ENCODE results near the gene BLM. TPM values are rescaled to one million over a fixed set of nuclear protein-coding genes. Genes with fewer than 3 reads are reported as not detected.
"Not testable (repeated sequence)": the region's sequence is repeated elsewhere in the genome, so short reads cannot be mapped to it uniquely, and the experiment has no call there.

BLM gene
- total RNA-seq, 1 donor from 2014 or later, result 5.1 TPM

DNA sequence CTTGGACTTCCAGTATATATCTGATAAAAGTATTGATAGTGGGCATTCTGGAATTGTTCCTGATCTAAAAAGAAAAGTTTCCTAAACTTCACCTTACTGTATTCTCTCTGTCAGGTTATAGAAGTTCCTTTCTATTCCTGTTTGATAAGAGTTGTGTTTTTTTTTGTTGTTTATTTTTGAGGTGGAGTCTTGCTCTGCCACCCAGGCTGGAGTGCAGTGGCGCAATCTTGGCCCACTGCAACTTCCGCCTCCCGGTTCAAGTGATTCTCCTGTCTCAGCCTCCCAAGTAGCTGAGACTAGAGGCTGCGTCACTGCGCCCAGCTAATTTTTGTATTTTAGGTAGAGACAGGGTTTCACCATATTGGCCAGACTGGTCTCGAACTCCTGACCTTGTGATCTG, 13.1 kb downstream of the BLM start:
- no peak for DNase-seq (ENCODE audit: low read depth in 2 of 2)

- no peak for DNase-seq (ENCODE audit: low read depth in 2 of 2)
Measured at GRCh38 chr15:90735923-90736322, 18.8 kb downstream of the BLM start.

DNA sequence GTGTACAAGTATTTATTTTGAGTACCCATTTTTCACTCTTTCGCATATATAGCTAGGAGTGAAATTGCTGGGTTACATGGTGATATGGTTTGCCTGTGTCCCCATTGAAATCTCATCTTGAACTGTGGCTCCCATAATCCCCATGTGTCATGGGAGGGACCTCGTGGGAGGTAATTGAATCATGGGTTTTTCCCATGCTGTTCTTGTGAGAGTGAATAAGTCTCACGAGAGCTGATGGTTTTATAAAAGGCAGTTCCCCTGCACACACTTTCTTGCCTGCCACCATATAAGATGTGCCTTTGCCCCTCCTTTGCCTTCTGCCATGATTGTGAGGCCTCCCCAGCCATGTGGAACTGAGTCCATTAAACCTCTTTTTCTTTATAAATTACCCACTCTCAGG, 23.4 kb downstream of the BLM start:
- not testable (repeated sequence) for DNase-seq (ENCODE audit: low read depth in 2 of 2)

DNA sequence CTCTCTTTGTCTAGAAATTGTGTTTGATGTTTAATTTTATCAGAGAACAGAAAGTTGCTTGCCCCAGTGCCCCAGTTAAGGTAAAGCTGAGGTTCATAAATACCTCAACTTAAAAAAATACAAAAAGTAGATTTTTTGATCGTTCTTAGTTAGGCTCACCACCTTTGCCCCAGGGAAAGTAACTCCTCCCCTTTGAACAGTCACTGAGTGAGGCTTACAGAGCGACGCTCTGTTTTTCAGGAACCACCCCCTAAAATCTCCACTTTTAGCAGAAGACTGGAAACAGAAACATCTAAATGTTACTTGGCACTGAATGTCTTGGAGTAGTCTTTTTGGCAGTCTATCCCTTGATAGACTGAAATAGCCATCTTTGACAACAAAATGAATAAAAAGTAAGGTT, 24.9 kb downstream of the BLM start:
- DNase-seq (ENCODE audit: low read depth in 2 of 2), result no peak

DNA sequence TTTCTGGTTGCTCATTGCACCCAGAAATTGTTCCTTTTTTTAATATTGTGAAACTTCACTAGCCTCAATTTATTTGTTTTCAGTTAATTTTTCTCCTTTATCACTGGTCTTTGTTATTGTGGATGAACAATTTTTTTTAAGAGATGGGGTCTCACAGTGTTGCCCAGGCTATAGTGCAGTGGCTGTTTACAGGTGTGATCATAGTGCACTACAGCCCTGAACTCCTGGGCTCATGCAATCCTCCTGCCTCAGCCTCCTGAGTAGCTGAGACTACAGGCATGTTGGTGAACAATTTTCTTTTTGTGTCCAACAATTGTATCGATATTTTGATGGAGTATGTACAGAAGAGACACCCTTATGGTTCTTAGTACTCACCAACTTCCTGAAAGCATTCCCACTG, 26.3 kb downstream of the BLM start:
- no peak for DNase-seq (ENCODE audit: low read depth in 2 of 2)

DNA sequence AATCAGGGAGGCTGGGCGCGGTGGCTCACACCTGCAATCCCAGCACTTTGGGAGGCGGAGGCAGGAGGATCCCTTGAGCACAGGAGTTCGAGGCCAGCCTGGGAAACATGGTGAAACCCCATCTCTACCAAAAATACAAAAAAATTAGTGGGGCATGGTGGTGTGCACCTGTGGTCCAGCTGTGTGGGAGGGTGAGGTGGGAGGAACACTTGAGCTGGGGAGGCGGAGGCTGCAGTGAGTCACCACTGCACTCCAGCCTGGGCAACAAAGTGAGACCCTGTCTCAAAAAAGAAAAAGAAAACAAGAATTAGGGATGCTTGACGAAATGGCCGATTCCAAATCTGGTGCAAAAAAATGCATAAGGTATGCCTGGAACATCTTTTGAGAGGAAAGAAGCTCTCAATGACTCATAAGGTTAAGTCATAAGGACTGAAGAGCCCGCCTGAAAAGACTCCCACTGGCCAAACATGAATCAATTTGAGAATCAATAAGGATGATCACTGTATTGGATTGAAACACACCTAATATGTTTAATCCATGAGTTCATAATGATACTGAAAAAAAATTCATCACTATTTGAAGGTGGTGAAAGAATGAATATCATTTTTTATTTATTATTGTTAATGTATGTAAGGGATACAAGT, 27.7 kb downstream of the BLM start:
- DNase-seq (ENCODE audit: low read depth in 2 of 2), result no peak

DNA sequence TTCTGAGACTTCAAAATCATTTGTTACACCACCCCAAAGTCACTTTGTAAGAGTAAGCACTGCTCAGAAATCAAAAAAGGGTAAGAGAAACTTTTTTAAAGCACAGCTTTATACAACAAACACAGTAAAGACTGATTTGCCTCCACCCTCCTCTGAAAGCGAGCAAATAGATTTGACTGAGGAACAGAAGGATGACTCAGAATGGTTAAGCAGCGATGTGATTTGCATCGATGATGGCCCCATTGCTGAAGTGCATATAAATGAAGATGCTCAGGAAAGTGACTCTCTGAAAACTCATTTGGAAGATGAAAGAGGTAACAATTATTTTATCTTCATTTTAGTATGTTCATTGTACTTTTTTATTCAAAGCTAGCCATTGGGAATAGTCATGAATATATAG, 32.6 kb downstream of the BLM start:
- DNase-seq (ENCODE audit: low read depth in 2 of 2), result no peak

DNA sequence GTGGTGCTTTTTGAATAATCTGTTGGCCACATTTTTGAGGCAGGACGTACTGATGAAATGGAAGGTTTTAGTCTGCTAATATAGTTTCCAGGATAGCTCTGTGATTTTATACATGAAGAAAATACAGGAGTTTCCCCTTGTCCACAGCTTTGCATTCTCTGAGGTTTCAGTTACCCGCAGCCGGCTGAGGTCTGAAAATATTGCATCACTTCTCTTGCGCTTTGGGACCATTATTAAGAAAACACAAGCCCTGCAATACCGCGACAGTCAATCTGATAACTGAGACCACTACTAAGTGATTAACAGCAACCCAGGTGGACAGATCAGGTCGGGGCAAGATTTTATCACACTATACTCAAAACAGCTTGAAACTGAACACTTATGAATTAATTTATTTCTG, 33.0 kb downstream of the BLM start:
- DNase-seq (ENCODE audit: low read depth in 2 of 2), result no peak

- no peak for DNase-seq (ENCODE audit: low read depth in 2 of 2)
Measured at GRCh38 chr15:90751300-90751825, 34.2 kb downstream of the BLM start.

DNA sequence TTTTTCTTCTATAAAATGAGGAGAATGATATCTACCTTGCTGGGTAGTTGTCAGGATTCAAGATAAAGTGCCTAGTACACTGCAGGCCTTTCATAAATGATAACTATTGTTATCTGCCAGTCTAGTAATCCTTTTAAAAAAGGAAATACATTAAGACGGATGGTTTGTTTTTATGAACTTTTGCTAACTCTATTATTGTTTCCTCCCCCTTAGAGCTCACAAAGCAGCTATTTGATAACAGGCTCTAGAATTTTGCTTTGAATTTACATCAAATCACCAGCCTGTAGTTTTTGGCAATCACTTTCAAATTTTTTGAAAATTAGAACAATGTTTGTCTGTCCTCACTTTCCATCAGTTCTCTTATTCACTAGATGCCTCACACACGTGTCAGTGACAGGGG, 39.8 kb downstream of the BLM start:
- peak in 1 of 2 donors; percentile 37 for DNase-seq (ENCODE audit: low read depth in 2 of 2)

DNA sequence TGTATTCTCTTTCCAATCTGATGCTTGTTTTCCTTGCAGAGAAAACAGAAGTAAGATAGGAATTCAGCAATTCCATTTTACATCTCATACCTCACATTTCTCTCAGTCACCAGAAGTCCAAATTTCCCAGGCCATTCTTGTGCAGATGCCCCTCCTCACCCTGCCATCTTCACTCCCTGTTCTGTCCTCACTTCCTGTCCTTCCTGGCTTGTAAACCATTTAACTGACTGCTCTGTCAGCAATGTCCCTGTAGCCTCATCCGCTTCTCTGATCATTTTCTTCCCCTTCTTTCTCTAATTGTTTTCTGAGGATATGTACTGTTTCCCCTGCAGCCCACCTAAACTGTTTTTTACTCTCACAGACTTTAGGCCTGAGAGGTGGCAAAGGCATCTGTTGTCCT, 40.3 kb downstream of the BLM start:
- peak in 1 of 2 donors; percentile 31 for DNase-seq (ENCODE audit: low read depth in 2 of 2)

DNA sequence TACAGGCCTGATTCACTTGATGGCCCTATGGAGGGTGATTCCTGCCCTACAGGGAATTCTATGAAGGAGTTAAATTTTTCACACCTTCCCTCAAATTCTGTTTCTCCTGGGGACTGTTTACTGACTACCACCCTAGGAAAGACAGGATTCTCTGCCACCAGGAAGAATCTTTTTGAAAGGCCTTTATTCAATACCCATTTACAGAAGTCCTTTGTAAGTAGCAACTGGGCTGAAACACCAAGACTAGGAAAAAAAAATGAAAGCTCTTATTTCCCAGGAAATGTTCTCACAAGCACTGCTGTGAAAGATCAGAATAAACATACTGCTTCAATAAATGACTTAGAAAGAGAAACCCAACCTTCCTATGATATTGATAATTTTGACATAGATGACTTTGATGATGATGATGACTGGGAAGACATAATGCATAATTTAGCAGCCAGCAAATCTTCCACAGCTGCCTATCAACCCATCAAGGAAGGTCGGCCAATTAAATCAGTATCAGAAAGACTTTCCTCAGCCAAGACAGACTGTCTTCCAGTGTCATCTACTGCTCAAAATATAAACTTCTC, 43.6 kb downstream of the BLM start:
- no peak for DNase-seq (ENCODE audit: low read depth in 2 of 2)

DNA sequence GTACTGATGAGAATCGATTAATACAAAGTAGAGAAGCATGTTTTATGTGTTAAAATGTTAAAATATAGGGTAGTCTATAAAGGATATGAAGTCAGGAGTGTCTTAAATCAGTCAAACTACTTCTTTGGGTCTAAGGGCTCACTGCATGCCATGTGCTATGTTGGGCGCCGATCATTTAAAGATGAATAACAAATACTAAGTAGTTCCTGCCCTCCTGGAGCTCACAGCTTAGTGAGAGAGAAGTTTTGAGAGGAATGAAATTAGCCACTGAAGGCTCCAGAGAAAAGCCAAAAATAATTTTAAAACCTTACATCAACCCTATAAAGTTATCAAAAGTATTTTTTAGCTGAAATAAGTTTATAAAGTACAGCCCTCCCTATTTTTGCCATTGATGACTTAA, 44.5 kb downstream of the BLM start:
- no peak for DNase-seq (ENCODE audit: low read depth in 2 of 2)

DNA sequence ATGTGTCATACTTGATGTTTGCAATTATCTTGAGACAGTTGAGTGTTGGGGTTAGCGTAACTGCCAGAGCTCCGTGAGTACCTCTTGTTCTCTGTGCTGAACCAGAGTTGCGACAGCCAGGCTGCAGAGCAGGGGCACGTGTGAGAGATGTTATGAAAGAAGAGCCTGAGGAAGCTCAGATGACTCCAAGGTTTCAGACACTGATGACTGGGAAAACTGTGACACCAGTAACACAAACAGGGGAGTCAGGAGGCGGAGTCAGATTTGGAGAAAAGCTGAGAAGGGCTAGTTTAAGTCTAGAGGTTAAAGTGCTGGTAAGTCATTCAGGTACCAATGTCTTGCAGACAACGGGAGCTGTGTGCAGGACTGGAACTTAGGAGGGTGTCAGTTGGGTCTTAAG, 45.0 kb downstream of the BLM start:
- no peak for DNase-seq (ENCODE audit: low read depth in 2 of 2)

GRCh38 chr15:90763366-90764099, 46.4 kb downstream of the BLM start:
- DNase-seq (ENCODE audit: low read depth in 2 of 2), result no peak

DNA sequence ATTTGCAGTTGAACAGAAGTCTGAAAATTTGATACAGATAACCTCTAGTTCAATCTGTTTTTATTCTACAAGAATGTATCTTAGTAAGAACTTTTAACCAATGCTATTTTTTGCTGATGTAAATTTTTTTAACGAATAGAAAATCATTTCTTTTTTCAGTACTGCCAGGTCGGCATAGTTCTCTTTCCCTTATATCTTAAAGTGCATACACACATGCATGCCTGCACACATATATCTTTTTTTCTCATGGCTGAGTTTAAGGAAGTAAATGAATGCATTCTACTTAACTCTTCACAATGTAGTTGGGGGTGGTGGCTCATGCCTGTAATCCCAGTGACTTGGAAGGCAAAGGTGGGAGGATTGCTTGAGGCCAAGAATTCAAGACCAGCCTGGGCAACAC, 48.4 kb downstream of the BLM start:
- no peak for DNase-seq (ENCODE audit: low read depth in 2 of 2)

DNA sequence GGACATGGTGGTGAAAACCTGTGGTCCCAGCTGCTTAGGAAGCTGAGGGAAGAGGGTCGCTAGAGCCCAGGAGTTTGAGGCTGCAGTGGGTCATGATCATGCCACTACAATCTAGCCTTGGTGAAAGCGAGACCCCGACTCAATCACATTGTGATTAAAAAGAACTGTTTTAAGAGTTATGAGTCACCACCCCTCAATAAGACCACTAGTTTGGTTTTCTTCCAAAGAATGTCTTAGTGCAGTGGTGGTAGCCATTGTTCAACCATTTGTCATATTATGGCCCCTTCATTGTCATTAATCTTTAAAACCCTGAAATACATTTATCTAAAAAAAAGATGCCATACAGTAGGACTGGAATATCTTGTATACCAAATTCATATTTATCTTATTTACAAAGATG, 48.8 kb downstream of the BLM start:
- no peak for DNase-seq (ENCODE audit: low read depth in 2 of 2)

GRCh38 chr15:90769375-90769774, 52.2 kb downstream of the BLM start:
- no peak for DNase-seq (ENCODE audit: low read depth in 2 of 2)

DNA sequence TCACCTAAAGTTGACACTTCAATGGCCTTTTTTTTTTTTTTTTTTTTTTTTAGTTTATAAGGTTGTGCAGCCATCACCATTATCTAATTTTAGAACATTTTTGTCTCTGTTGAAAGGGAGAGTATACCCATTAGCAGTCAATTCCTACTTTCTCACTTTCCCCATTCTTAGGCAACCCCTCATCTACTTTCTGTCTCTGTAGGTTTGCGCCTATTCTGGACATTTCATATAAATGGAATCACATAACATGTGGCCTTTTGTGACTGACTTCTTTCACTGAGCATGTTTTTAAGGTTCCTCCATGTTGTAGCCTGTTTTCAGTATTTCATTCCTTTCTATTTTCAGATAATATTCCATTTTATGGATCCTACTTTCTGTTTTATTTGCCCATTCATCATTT, 56.3 kb downstream of the BLM start:
- DNase-seq (ENCODE audit: low read depth in 2 of 2), result no peak

DNA sequence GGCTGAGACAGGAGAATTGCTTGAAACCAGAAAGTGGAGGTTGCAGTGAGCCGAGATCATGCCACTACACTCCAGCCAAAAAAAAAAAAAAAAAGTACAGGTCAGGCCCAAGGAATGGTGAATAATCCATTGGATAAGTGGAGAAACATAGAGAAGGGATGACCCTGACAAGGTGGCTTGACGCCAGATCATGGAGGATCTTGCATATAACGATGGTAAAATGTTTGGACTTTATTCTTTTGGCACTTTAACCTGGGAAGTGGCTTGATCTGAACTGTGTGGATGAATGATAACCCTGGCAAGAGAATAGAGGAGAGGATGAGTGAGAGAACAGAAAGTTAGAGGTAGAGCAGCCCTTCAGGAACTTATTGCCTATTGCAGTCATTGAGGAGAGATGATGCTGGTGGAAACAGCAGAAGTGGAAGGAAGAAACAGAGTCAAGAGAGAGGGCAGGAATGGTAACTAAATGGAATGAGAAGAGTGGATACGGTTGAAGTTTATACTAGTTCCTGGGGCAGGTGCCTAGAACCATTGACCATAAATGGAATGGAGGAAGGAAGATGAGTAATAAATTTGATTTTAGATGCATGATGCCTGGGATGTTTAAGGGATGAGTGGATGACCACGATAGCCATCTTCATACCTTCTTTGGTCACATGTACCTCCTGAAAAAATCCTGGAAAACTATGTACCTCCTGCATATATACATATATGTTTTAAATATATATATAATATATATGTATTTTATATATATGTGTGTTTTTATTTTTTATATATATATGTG, 57.8 kb downstream of the BLM start:
- DNase-seq (ENCODE audit: low read depth in 2 of 2), result peak in 1 of 2 donors; percentile 21

- DNase-seq (ENCODE audit: low read depth in 2 of 2), result no peak
Measured at GRCh38 chr15:90780916-90781315, 63.8 kb downstream of the BLM start.

DNA sequence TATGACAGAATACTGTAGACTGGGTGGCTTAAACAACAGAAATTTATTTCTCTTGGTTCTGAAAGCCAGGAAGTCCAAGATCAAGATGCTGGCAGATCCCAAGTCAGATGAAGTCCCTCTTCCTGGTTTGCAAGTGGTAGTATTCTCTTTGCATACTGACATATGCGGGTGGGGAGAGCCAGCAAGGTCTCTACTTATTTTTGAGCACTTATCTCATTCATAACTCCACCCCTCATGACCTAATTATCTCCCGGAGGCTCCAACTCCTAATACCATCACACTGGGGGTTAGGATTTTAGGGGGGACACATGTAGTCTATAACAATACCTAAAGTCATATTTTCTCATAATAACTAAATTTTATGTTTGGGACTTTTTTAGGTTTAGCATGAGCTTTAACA, 65.3 kb downstream of the BLM start:
- DNase-seq (ENCODE audit: low read depth in 2 of 2), result no peak
